Tibial nerve (tissue), 4 donors: ENCODE data around the gene RPL41. TPM values are rescaled to one million over a fixed set of nuclear protein-coding genes. Genes with fewer than 3 reads are reported as not detected.

Source experiments
- DNase-seq, 2 donors: peaks; one replicate each; pipeline ENCODE4 v3.0.0-alpha.2; 2019; ENCODE audit warnings: low spot score in 2 of 2
- H3K27ac ChIP-seq, 4 donors: fragments of 200-600 bp; sonication (generic) in 3 of 4; one replicate each; pipeline ENCODE4 v1.5.1; 2017 to 2019; ENCODE audit warnings: mild to moderate bottlenecking in 1 of 4
- H3K27me3 ChIP-seq, 2 donors: fragments of 200-600 bp; sonication (generic) in 1 of 2; one replicate each; pipeline versions ENCODE4 v1.5.1 to v1.6.0; 2017 to 2019
- H3K36me3 ChIP-seq, 3 donors: fragments of 200-600 bp; sonication (generic); one replicate each; pipeline ENCODE4 v1.5.1; 2018 to 2019
- H3K4me1 ChIP-seq, 4 donors: fragments of 200-600 bp; sonication (generic) in 3 of 4; one replicate each; pipeline ENCODE4 v1.5.1; 2017 to 2019
- H3K4me3 ChIP-seq, 4 donors: fragments of 200-600 bp; sonication (generic) in 3 of 4; one replicate each; pipeline ENCODE4 v1.5.1; 2017 to 2019; ENCODE audit warnings: mild to moderate bottlenecking in 1 of 4, moderate library complexity in 1 of 4
- H3K9me3 ChIP-seq, 4 donors: fragments of 200-600 bp; sonication (generic) in 3 of 4; one replicate each; pipeline ENCODE4 v1.5.1; 2017 to 2019
- CTCF ChIP-seq, 5 experiments: fragments of 200-600 bp in 3 of 5; fragments of 450-650 bp in 2 of 5; sonication (generic) in 3 of 5; IDR thresholded peaks; one replicate each; pipeline ENCODE4 v1.5.1; 2016 to 2019; ENCODE audit warnings: antibody characterized with exemption in 5 of 5, mild to moderate bottlenecking in 3 of 5, moderate library complexity in 2 of 5
- EP300 ChIP-seq, 2 donors: sonication (generic); formaldehyde crosslinking; IDR thresholded peaks; one replicate each; pipeline ENCODE4 v1.6.1; 2017; ENCODE audit warnings: antibody characterized with exemption in 2 of 2, mild to moderate bottlenecking in 1 of 2
- POLR2A ChIP-seq, 2 donors: fragments of 450-650 bp; IDR thresholded peaks; one replicate each; pipeline ENCODE4 v1.6.1; 2017; ENCODE audit warnings: antibody characterized with exemption in 2 of 2, mild to moderate bottlenecking in 2 of 2, moderate library complexity in 2 of 2
- WGBS, 2 donors: methylation state at CpG; one replicate each; pipeline ENCODE4 v1.1.5; 2018; 5-methylcytosine and 5-hydroxymethylcytosine counted together
- total RNA-seq, 4 donors: library from RNA; depleted of rRNA; stranded (reverse); fragments of >200 nt; gene quantifications; one replicate each; pipeline ENCODE4 v1.1.0, GENCODE V29; 2016

The RPL41 gene
- total RNA-seq, 4 donors from 2014 or later = 2,638 to 4,802 (median 2,805) TPM

- H3K36me3 ChIP-seq = peaks cover 0 to 5% (median 0%) of the 10 kb centered on the region in 3 donors
- TF ChIP-seq CTCF (IDR thresholded peaks at IDR 0.05) (no peak), POLR2A (IDR thresholded peaks at IDR 0.05) (no peak), EP300 (IDR thresholded peaks at IDR 0.05) (no peak)
Observed at GRCh38 chr12:56152756-56153677, 36.6 kb downstream of the RPL41 start.

GRCh38 chr12:56153678-56154065 is 37.2 kb downstream of the RPL41 start:
- TF ChIP-seq CTCF (IDR thresholded peaks at IDR 0.05) (no peak), EP300 (IDR thresholded peaks at IDR 0.05) (no peak), POLR2A (IDR thresholded peaks at IDR 0.05) (no peak)
- H3K4me1 ChIP-seq = peaks cover 0 to 46% (median 14%) of the 10 kb centered on the region in 4 donors
- H3K36me3 ChIP-seq = peaks cover 0 to 5% (median 0%) of the 10 kb centered on the region in 3 donors
- H3K9me3 ChIP-seq = no peaks in the 10 kb centered on the region
- no peak for DNase-seq
- no peaks in the 10 kb centered on the region for H3K27me3 ChIP-seq
- H3K4me3 ChIP-seq = no peak overlapping the region
- WGBS, 2 donors = 66 to 79% methylated on average over 5 of the region's 5 CpGs
- peak overlapping the region in 1 of 4 donors; percentile 96 for H3K27ac ChIP-seq

More at GRCh38 chr12:56152756-56153677, 36.6 kb downstream of the RPL41 start:
- peak overlapping the region; percentile 55 to 74 (median 71) for H3K4me3 ChIP-seq
- no peak for DNase-seq
- peaks cover 0 to 46% (median 14%) of the 10 kb centered on the region in 4 donors for H3K4me1 ChIP-seq
- WGBS, 2 donors = 2 to 5% methylated on average over 8 of the region's 8 CpGs
- no peaks in the 10 kb centered on the region for H3K9me3 ChIP-seq
- no peaks in the 10 kb centered on the region for H3K27me3 ChIP-seq
- H3K27ac ChIP-seq = peak overlapping the region; percentile 87 to 96 (median 92)

- WGBS, 2 donors = 100% methylated on average over 1 of the region's 1 CpG
- no peak for DNase-seq
- peak overlapping the region in 1 of 4 donors; percentile 1 for H3K27ac ChIP-seq
- peaks cover 0 to 47% (median 16%) of the 10 kb centered on the region in 4 donors for H3K4me1 ChIP-seq
- H3K36me3 ChIP-seq = peaks cover 0 to under 1% (median 0%) of the 10 kb centered on the region in 3 donors
- H3K9me3 ChIP-seq = no peaks in the 10 kb centered on the region
- H3K4me3 ChIP-seq = no peak overlapping the region
- H3K27me3 ChIP-seq = no peaks in the 10 kb centered on the region
- TF ChIP-seq CTCF (IDR thresholded peaks at IDR 0.05) = no peak
- TF ChIP-seq POLR2A (IDR thresholded peaks at IDR 0.05) = no peak
- no peak for TF ChIP-seq EP300 (IDR thresholded peaks at IDR 0.05)
Observed at GRCh38 chr12:56154246-56154771, 37.9 kb downstream of the RPL41 start.

- 83 to 87% methylated on average over 5 of the region's 5 CpGs for WGBS, 2 donors
- Histone ChIP-seq H3K9me3 (no peaks in the 10 kb centered on the region), H3K4me3 (no peak overlapping the region), H3K27ac (no peak overlapping the region), H3K27me3 (no peaks in the 10 kb centered on the region), H3K36me3 (peaks cover 0 to 5% (median 2%) of the 10 kb centered on the region in 3 donors), H3K4me1 (peaks cover 0 to 52% (median 21%) of the 10 kb centered on the region in 4 donors)
- no peak for DNase-seq
- TF ChIP-seq CTCF (IDR thresholded peaks at IDR 0.05) = no peak
- TF ChIP-seq EP300 (IDR thresholded peaks at IDR 0.05) = no peak
- TF ChIP-seq POLR2A (IDR thresholded peaks at IDR 0.05) = no peak
Observed at GRCh38 chr12:56154818-56155217, 38.4 kb downstream of the RPL41 start.
